Epithelial cell of esophagus (primary cell): ENCODE results near the gene NOP14.

Experiments
- DNase-seq: peaks from one replicate; pipeline ENCODE4 v3.0.0; 2010; ENCODE audit warnings: low read depth
- H3K4me3 ChIP-seq: 2 replicates; pipeline ENCODE4 v1.5.1; 2011; ENCODE audit warnings: mild to moderate bottlenecking, low read length, control low read depth
- CTCF ChIP-seq: IDR thresholded peaks from 2 replicates; pipeline ENCODE4 v1.5.1; 2011; ENCODE audit warnings: low read depth, mild to moderate bottlenecking, low read length, control low read depth, inconsistent platforms; ENCODE audit not compliant: insufficient read depth; ENCODE audit errors: missing control alignments

Gene NOP14

GRCh38 chr4:2944586-2945526, 18.4 kb downstream of the NOP14 start:
- H3K4me3 ChIP-seq: no peak overlapping the region
- no peak for TF ChIP-seq CTCF
- no peak for DNase-seq

- TF ChIP-seq CTCF: no peak
- DNase-seq: no peak
- H3K4me3 ChIP-seq: no peak overlapping the region
Measured at GRCh38 chr4:2944091-2944482, 19.1 kb downstream of the NOP14 start.

- no peak for TF ChIP-seq CTCF
- H3K4me3 ChIP-seq: no peak overlapping the region
- DNase-seq: no peak
Measured at GRCh38 chr4:2943364-2944090, 19.7 kb downstream of the NOP14 start.

GRCh38 chr4:2942532-2943363, 20.5 kb downstream of the NOP14 start:
- DNase-seq: peak; percentile 48
- no peak overlapping the region for H3K4me3 ChIP-seq
- no peak for TF ChIP-seq CTCF

GRCh38 chr4:2942037-2942531, 21.1 kb downstream of the NOP14 start:
- no peak for DNase-seq

More at GRCh38 chr4:2942037-2942531, 21.1 kb downstream of the NOP14 start:
- no peak overlapping the region for H3K4me3 ChIP-seq
- no peak for TF ChIP-seq CTCF
